ENCODE measurements around the gene HUWE1. TPM values are rescaled to one million over a fixed set of nuclear protein-coding genes. Genes with fewer than 3 reads are reported as not detected.

The HUWE1 gene
- total RNA-seq, 2 experiments from 2014 or later, result 116 to 269 TPM

GRCh38 chrX:53688300-53688699, 1.8 kb upstream of the HUWE1 start:
- Histone ChIP-seq H3K36me3 (ENCODE audit: insufficient read depth, low read length) (no peaks in the 10 kb centered on the region), H3K9me2 (ENCODE audit: insufficient read depth, low read length) (no peaks in the 10 kb centered on the region), H3K27ac (ENCODE audit: low read depth, low read length, poor library complexity, severe bottlenecking) (no peak overlapping the region), H4K20me1 (ENCODE audit: insufficient read depth, low read length) (no peaks in the 10 kb centered on the region), H3K4me1 (ENCODE audit: insufficient read depth, low read length, poor library complexity, severe bottlenecking) (peaks cover 5% of the 10 kb centered on the region), H3K4me2 (ENCODE audit: low read length) (no peak overlapping the region), H3K9me3 (ENCODE audit: low read length) (no peaks in the 10 kb centered on the region), H3K79me2 (ENCODE audit: insufficient read depth, low read depth, low read length) (peaks cover 22% of the 10 kb centered on the region), H2AFZ (ENCODE audit: low read length) (no peak overlapping the region), H3K4me3 (ENCODE audit: low read depth, low read length, poor library complexity, severe bottlenecking) (no peak overlapping the region)
- ChIA-PET CTCF (ENCODE audit: unreplicated experiment) (no interaction called here), POLR2A (no interaction called here)
- intact Hi-C loops (cut with micrococcal nuclease; ENCODE audit: unreplicated experiment), result loop anchor here (10.0 kb wide), 1 partner anchor 357 kb away; the partner anchor contains the start of gene PHF8
- TF ChIP-seq, protein P1, sequence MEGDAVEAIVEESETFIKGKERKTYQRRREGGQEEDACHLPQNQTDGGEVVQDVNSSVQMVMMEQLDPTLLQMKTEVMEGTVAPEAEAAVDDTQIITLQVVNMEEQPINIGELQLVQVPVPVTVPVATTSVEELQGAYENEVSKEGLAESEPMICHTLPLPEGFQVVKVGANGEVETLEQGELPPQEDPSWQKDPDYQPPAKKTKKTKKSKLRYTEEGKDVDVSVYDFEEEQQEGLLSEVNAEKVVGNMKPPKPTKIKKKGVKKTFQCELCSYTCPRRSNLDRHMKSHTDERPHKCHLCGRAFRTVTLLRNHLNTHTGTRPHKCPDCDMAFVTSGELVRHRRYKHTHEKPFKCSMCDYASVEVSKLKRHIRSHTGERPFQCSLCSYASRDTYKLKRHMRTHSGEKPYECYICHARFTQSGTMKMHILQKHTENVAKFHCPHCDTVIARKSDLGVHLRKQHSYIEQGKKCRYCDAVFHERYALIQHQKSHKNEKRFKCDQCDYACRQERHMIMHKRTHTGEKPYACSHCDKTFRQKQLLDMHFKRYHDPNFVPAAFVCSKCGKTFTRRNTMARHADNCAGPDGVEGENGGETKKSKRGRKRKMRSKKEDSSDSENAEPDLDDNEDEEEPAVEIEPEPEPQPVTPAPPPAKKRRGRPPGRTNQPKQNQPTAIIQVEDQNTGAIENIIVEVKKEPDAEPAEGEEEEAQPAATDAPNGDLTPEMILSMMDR (conservative IDR thresholded peaks at IDR 0.05; ENCODE audit: low read length), result no peak
- TF ChIP-seq EZH2phosphoT487 (IDR thresholded peaks at IDR 0.05; ENCODE audit: borderline replicate concordance, low read depth, low read length), result no peak
- DNase-seq (ENCODE audit: low spot score), result no peak
- no TSS peak for BruUV-seq (replicated peaks)

GRCh38 chrX:53685711-53686110, 808 bp downstream of the HUWE1 start:
- peaks cover 48% of the 10 kb centered on the region for H3K79me2 ChIP-seq (ENCODE audit: insufficient read depth, low read depth, low read length)

More at GRCh38 chrX:53685711-53686110, 808 bp downstream of the HUWE1 start:
- ChIA-PET POLR2A (interaction anchor here (1.4 to 3.9 kb wide), 4 partner anchors 9 to 42 kb away, joined by 3 to 30 read pairs (median 6); no protein-coding TSS in a partner anchor), CTCF (ENCODE audit: unreplicated experiment) (no interaction called here)
- Histone ChIP-seq H3K9me3 (ENCODE audit: low read length) (no peaks in the 10 kb centered on the region), H3K27ac (ENCODE audit: low read depth, low read length, poor library complexity, severe bottlenecking) (peak overlapping the region; percentile 85), H3K4me3 (ENCODE audit: low read depth, low read length, poor library complexity, severe bottlenecking) (peak overlapping the region; percentile 99), H3K36me3 (ENCODE audit: insufficient read depth, low read length) (peaks cover 24% of the 10 kb centered on the region), H4K20me1 (ENCODE audit: insufficient read depth, low read length) (peaks cover 16% of the 10 kb centered on the region; the same call in 1 of the 2 replicates), H3K4me2 (ENCODE audit: low read length) (peak overlapping the region; percentile 96), H2AFZ (ENCODE audit: low read length) (peak overlapping the region; percentile 80; the same call in 1 of the 2 replicates), H3K4me1 (ENCODE audit: insufficient read depth, low read length, poor library complexity, severe bottlenecking) (peaks cover 11% of the 10 kb centered on the region), H3K9me2 (ENCODE audit: insufficient read depth, low read length) (no peaks in the 10 kb centered on the region)
- no peak for TF ChIP-seq EZH2phosphoT487 (IDR thresholded peaks at IDR 0.05; ENCODE audit: borderline replicate concordance, low read depth, low read length)
- TF ChIP-seq, protein P1 (conservative IDR thresholded peaks at IDR 0.05; ENCODE audit: low read length), result no peak
- no TSS peak for BruUV-seq (replicated peaks)
- DNase-seq (ENCODE audit: low spot score), result peak; percentile 18
- intact Hi-C loops (cut with micrococcal nuclease; ENCODE audit: unreplicated experiment), result loop anchor here (1.0 to 10.0 kb wide), 3 partner anchors 31 to 359 kb away; partner anchors contain the start of genes PHF8, RIBC1 and SMC1A
